Right renal pelvis (tissue), 4 donors: ENCODE results near the gene CSGALNACT2. TPM values are rescaled to one million over a fixed set of nuclear protein-coding genes. Genes with fewer than 3 reads are reported as not detected.

Source experiments
- DNase-seq, 4 donors: peaks; one replicate each; pipeline ENCODE4 v3.0.0-alpha.2; 2013; ENCODE audit warnings: low read depth in 4 of 4, low spot score in 3 of 4, missing footprints in 1 of 4
- polyA plus RNA-seq, 4 donors: library from polyadenylated mRNA; unstranded; fragments of 120-200 nt; gene quantifications; one replicate each; pipeline ENCODE4 v1.2.1, GENCODE V29; 2013; ENCODE audit not compliant: insufficient read length in 4 of 4

Gene CSGALNACT2
- polyA plus RNA-seq, 4 donors = 18.1 to 24.4 (median 21.6) TPM

- DNase-seq = no peak
Observed at GRCh38 chr10:43224321-43224720, 86.1 kb downstream of the CSGALNACT2 start.

- no peak for DNase-seq
Observed at GRCh38 chr10:43225004-43225786, 87.0 kb downstream of the CSGALNACT2 start.

GRCh38 chr10:43225787-43226153, 87.5 kb downstream of the CSGALNACT2 start:
- no peak for DNase-seq

- DNase-seq = no peak
Observed at GRCh38 chr10:43226441-43226840, 88.2 kb downstream of the CSGALNACT2 start.

- DNase-seq = no peak
Observed at GRCh38 chr10:43226851-43227845, 88.9 kb downstream of the CSGALNACT2 start.

- DNase-seq = no peak
Observed at GRCh38 chr10:43227911-43228782, 89.9 kb downstream of the CSGALNACT2 start.

GRCh38 chr10:43228783-43229207, 90.5 kb downstream of the CSGALNACT2 start:
- DNase-seq = no peak

- DNase-seq = no peak
Observed at GRCh38 chr10:43229208-43230061, 91.2 kb downstream of the CSGALNACT2 start.

- no peak for DNase-seq
Observed at GRCh38 chr10:43230101-43230908, 92.1 kb downstream of the CSGALNACT2 start.

GRCh38 chr10:43230909-43231522, 92.8 kb downstream of the CSGALNACT2 start:
- DNase-seq = no peak

- DNase-seq = no peak
Observed at GRCh38 chr10:43231523-43232078, 93.4 kb downstream of the CSGALNACT2 start.

GRCh38 chr10:43233601-43234430, 95.6 kb downstream of the CSGALNACT2 start:
- DNase-seq = no peak

GRCh38 chr10:43234471-43235041, 96.3 kb downstream of the CSGALNACT2 start:
- DNase-seq = no peak
